H1 (cell line): ENCODE data around the gene NELL2. TPM values are rescaled to one million over a fixed set of nuclear protein-coding genes. Genes with fewer than 3 reads are reported as not detected.

Experiments
- CREB1 ChIP-seq: IDR thresholded peaks from 2 replicates; pipeline ENCODE4 v1.6.1; 2012; ENCODE audit warnings: inconsistent platforms
- KDM4A ChIP-seq: IDR thresholded peaks from one replicate; pipeline ENCODE4 v1.7.1; 2012; ENCODE audit warnings: low read depth, mild to moderate bottlenecking, moderate library complexity, low read length, inconsistent platforms; ENCODE audit not compliant: severe bottlenecking
- polyA plus RNA-seq, 7 experiments: library from polyadenylated mRNA; depleted of rRNA in 3 of 7; stranded (reverse) in 5 of 7; unstranded in 2 of 7; fragments of >200 nt in 5 of 7; fragments of 200-250 nt in 2 of 7; gene quantifications; 1 replicate in 5 of 7; 2 replicates in 1 of 7; 4 replicates in 1 of 7; pipeline versions ENCODE4 v1.2.1 to v1.2.3, GENCODE V29; 2011 to 2013; ENCODE audit warnings: missing spikeins in 2 of 7, mixed read lengths in 2 of 7
- total RNA-seq: library from RNA; stranded (reverse); fragmentation: NEBNext Ultra II Directional; extraction: Animal tissue kit (Norgen Biotek cat#: 25700); gene quantifications from 2 replicates; pipeline ENCODE4 v1.2.1, GENCODE V29; 2021
- TF ChIP-seq, protein P1 (sequence below): fragments of 300-600 bp; sonication (generic); IDR thresholded peaks from 2 replicates; pipeline ENCODE4 v1.7.1; 2012; ENCODE audit warnings: low read length, moderate library complexity, mild to moderate bottlenecking, inconsistent platforms; ENCODE audit not compliant: insufficient replicate concordance
- TF ChIP-seq, protein P2 (sequence below): IDR thresholded peaks from 2 replicates; pipeline ENCODE4 v1.6.1; 2012; ENCODE audit warnings: inconsistent platforms

NELL2 gene
- total and polyA plus RNA-seq, 2 of the 8 experiments (the other 6 are each of a cell fraction or from before 2014, with no cell fraction given) = 54.2 to 56.8 TPM

DNA sequence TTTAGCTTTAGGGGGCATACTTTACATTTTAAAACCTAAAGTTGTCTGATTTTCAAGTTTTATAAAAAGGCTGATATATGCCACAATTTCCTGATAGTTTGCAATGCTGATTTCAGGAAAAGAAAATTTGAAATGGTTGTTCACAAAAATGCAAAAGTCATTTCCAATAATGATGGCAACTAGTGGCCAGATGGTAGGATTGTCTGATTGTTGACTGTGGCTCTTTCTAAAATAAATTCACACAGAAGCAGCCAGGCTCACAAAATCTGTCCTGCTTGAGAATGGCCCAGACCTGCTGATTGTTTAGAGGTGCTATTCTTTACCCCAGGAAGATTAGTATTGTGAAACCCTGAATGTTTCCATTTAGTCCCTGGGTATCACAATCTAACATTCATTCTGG, 220.3 kb downstream of the NELL2 start (continued):
- TF ChIP-seq, protein P1, sequence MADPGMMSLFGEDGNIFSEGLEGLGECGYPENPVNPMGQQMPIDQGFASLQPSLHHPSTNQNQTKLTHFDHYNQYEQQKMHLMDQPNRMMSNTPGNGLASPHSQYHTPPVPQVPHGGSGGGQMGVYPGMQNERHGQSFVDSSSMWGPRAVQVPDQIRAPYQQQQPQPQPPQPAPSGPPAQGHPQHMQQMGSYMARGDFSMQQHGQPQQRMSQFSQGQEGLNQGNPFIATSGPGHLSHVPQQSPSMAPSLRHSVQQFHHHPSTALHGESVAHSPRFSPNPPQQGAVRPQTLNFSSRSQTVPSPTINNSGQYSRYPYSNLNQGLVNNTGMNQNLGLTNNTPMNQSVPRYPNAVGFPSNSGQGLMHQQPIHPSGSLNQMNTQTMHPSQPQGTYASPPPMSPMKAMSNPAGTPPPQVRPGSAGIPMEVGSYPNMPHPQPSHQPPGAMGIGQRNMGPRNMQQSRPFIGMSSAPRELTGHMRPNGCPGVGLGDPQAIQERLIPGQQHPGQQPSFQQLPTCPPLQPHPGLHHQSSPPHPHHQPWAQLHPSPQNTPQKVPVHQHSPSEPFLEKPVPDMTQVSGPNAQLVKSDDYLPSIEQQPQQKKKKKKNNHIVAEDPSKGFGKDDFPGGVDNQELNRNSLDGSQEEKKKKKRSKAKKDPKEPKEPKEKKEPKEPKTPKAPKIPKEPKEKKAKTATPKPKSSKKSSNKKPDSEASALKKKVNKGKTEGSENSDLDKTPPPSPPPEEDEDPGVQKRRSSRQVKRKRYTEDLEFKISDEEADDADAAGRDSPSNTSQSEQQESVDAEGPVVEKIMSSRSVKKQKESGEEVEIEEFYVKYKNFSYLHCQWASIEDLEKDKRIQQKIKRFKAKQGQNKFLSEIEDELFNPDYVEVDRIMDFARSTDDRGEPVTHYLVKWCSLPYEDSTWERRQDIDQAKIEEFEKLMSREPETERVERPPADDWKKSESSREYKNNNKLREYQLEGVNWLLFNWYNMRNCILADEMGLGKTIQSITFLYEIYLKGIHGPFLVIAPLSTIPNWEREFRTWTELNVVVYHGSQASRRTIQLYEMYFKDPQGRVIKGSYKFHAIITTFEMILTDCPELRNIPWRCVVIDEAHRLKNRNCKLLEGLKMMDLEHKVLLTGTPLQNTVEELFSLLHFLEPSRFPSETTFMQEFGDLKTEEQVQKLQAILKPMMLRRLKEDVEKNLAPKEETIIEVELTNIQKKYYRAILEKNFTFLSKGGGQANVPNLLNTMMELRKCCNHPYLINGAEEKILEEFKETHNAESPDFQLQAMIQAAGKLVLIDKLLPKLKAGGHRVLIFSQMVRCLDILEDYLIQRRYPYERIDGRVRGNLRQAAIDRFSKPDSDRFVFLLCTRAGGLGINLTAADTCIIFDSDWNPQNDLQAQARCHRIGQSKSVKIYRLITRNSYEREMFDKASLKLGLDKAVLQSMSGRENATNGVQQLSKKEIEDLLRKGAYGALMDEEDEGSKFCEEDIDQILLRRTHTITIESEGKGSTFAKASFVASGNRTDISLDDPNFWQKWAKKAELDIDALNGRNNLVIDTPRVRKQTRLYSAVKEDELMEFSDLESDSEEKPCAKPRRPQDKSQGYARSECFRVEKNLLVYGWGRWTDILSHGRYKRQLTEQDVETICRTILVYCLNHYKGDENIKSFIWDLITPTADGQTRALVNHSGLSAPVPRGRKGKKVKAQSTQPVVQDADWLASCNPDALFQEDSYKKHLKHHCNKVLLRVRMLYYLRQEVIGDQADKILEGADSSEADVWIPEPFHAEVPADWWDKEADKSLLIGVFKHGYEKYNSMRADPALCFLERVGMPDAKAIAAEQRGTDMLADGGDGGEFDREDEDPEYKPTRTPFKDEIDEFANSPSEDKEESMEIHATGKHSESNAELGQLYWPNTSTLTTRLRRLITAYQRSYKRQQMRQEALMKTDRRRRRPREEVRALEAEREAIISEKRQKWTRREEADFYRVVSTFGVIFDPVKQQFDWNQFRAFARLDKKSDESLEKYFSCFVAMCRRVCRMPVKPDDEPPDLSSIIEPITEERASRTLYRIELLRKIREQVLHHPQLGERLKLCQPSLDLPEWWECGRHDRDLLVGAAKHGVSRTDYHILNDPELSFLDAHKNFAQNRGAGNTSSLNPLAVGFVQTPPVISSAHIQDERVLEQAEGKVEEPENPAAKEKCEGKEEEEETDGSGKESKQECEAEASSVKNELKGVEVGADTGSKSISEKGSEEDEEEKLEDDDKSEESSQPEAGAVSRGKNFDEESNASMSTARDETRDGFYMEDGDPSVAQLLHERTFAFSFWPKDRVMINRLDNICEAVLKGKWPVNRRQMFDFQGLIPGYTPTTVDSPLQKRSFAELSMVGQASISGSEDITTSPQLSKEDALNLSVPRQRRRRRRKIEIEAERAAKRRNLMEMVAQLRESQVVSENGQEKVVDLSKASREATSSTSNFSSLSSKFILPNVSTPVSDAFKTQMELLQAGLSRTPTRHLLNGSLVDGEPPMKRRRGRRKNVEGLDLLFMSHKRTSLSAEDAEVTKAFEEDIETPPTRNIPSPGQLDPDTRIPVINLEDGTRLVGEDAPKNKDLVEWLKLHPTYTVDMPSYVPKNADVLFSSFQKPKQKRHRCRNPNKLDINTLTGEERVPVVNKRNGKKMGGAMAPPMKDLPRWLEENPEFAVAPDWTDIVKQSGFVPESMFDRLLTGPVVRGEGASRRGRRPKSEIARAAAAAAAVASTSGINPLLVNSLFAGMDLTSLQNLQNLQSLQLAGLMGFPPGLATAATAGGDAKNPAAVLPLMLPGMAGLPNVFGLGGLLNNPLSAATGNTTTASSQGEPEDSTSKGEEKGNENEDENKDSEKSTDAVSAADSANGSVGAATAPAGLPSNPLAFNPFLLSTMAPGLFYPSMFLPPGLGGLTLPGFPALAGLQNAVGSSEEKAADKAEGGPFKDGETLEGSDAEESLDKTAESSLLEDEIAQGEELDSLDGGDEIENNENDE = no peak
- TF ChIP-seq, protein P2, sequence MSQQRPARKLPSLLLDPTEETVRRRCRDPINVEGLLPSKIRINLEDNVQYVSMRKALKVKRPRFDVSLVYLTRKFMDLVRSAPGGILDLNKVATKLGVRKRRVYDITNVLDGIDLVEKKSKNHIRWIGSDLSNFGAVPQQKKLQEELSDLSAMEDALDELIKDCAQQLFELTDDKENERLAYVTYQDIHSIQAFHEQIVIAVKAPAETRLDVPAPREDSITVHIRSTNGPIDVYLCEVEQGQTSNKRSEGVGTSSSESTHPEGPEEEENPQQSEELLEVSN = no peak
- TF ChIP-seq CREB1 = no peak
- no peak for TF ChIP-seq KDM4A
